Spinal cord (tissue), 10 donors: ENCODE data around the gene CTPS1. TPM values are rescaled to one million over a fixed set of nuclear protein-coding genes. Genes with fewer than 3 reads are reported as not detected.
A peak's percentile ranks its signal among the peaks of the same experiment; 100 is the strongest.

Experiments
- DNase-seq, 6 donors: peaks; one replicate each; pipeline versions ENCODE4 v3.0.0 to v3.0.0-alpha.2; 2013 to 2015; ENCODE audit warnings: low spot score in 6 of 6, low read depth in 4 of 6
- H3K27ac ChIP-seq: one replicate; pipeline ENCODE4 v1.5.1; 2013; ENCODE audit warnings: low read depth, low read length, control low read depth
- H3K27me3 ChIP-seq: one replicate; pipeline ENCODE4 v1.6.1; 2013; ENCODE audit warnings: low read length; ENCODE audit not compliant: control insufficient read depth, insufficient read depth
- H3K36me3 ChIP-seq: one replicate; pipeline ENCODE4 v1.6.1; 2013; ENCODE audit warnings: low read length; ENCODE audit not compliant: control insufficient read depth, insufficient read depth
- H3K4me1 ChIP-seq: one replicate; pipeline ENCODE4 v1.6.1; 2013; ENCODE audit warnings: low read length; ENCODE audit not compliant: control insufficient read depth, insufficient read depth
- H3K4me3 ChIP-seq: one replicate; pipeline ENCODE4 v1.5.1; 2013; ENCODE audit warnings: low read depth, low read length, control low read depth
- H3K9me3 ChIP-seq: one replicate; pipeline ENCODE4 v1.6.1; 2013; ENCODE audit warnings: low read length; ENCODE audit not compliant: control insufficient read depth, insufficient read depth
- WGBS: methylation state at CpG from one replicate; pipeline ENCODE4 v1.1.5; 2013; ENCODE audit warnings: missing lambda C conversion rate; ENCODE audit not compliant: insufficient coverage; 5-methylcytosine and 5-hydroxymethylcytosine counted together
- polyA plus RNA-seq, 2 donors: library from polyadenylated mRNA; unstranded; fragments of 120-200 nt; gene quantifications; one replicate each; pipeline ENCODE4 v1.2.1, GENCODE V29; 2013; ENCODE audit not compliant: insufficient read length in 2 of 2
- total RNA-seq, 2 donors: library from RNA; depleted of rRNA in 1 of 2; stranded (reverse); fragments of 120-200 nt in 1 of 2; fragments of >200 nt in 1 of 2; gene quantifications; one replicate each; pipeline versions ENCODE4 v1.2.3 to v1.2.4, GENCODE V29; 2013 to 2014
- donor health status: healthy.

The CTPS1 gene
- total and polyA plus RNA-seq, 4 donors = 20.5 to 34.8 (median 26.9) TPM

DNA sequence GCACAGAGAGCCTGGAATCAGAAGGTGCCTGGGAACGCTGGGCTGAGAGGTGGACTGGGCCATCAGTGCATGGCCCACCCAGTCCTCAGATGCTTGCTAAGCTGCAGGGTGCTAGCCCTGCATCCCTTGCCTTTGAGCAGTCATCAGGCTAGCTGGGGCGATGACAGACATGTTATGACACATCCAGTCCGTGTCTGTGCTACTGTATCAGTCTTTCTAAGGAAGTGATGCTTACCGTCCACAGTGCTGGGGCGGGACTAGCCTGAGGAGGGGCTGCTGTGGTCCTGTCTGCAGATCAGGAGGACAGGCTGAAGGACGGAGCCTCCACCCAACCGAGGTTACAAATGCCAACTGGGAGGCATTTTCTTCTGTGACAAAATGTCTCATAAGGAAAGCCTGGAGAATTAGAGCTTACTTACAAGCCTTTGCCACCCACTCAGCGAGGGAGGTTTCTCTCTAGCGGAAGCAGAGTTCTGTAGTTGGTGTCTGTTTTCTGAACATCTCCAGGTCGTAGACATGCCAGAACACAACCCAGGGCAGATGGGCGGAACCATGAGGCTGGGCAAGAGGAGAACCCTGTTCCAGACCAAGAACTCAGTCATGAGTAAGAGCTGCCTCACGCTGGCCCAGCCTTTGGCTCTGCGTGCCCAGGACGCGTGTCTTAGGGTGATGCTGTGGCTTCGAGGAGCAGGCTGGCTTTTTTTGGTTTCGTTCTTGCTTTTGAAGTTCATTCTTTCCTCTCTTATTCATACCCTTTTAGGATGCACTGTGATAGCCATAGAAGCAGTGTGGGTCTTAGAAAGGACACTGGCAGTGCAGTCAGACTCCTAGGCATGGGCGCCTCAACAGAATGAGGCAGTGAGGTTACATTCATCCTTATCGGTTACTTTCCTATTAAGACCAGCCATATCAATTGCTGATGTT is 27.7 kb downstream of the CTPS1 start:
- no peaks in the 10 kb centered on the region for H3K27me3 ChIP-seq
- WGBS = 90% methylated on average over 13 of the region's 19 CpGs
- no peak overlapping the region for H3K4me3 ChIP-seq
- peaks cover 6% of the 10 kb centered on the region for H3K4me1 ChIP-seq
- no peaks in the 10 kb centered on the region for H3K9me3 ChIP-seq
- no peak overlapping the region for H3K27ac ChIP-seq
- no peak for DNase-seq
- H3K36me3 ChIP-seq = peaks cover 55% of the 10 kb centered on the region

- Histone ChIP-seq H3K36me3 (peaks cover 52% of the 10 kb centered on the region), H3K27me3 (no peaks in the 10 kb centered on the region), H3K9me3 (no peaks in the 10 kb centered on the region), H3K27ac (no peak overlapping the region), H3K4me3 (no peak overlapping the region), H3K4me1 (no peaks in the 10 kb centered on the region)
- no peak for DNase-seq
- WGBS = 90% methylated on average over 7 of the region's 8 CpGs
Observed at GRCh38 chr1:41009466-41009865, 30.0 kb downstream of the CTPS1 start.

- Histone ChIP-seq H3K27me3 (no peaks in the 10 kb centered on the region), H3K9me3 (no peaks in the 10 kb centered on the region), H3K36me3 (peaks cover 57% of the 10 kb centered on the region), H3K4me1 (peaks cover 4% of the 10 kb centered on the region), H3K4me3 (no peak overlapping the region), H3K27ac (no peak overlapping the region)
- WGBS = 44% methylated on average over 1 of the region's 1 CpG
- no peak for DNase-seq
Observed at GRCh38 chr1:41010345-41010744, 30.8 kb downstream of the CTPS1 start.

DNA sequence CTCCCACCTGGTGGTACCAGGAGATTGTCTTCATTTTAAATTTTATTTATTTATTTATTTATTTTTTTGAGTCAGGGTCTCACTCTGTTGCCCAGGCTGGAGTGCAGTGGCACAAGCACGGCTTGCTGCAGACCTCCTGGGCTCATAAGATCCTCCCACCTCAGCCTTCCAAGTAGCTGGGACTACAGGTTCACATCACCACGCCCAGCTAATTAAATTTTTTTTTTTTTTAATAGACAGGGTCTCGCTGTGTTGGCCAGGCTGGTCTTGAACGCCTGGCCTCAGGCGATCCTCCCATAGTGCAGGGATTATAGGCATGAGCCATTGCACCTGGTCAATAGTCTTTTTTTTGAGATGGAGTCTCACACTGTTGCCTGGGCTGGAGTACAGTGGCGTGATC is 33.5 kb downstream of the CTPS1 start:
- peaks cover 68% of the 10 kb centered on the region for H3K36me3 ChIP-seq
- no peak for DNase-seq
- H3K4me3 ChIP-seq = no peak overlapping the region
- H3K9me3 ChIP-seq = no peaks in the 10 kb centered on the region
- H3K27ac ChIP-seq = no peak overlapping the region
- H3K4me1 ChIP-seq = peaks cover 5% of the 10 kb centered on the region
- H3K27me3 ChIP-seq = no peaks in the 10 kb centered on the region
- WGBS = 96% methylated on average over 4 of the region's 6 CpGs

- H3K27me3 ChIP-seq = no peaks in the 10 kb centered on the region
- peaks cover 5% of the 10 kb centered on the region for H3K4me1 ChIP-seq
- no peak for DNase-seq
- peak overlapping the region; percentile 15 for H3K27ac ChIP-seq
- H3K36me3 ChIP-seq = peaks cover 70% of the 10 kb centered on the region
- WGBS = 93% methylated on average over 7 of the region's 7 CpGs
- no peak overlapping the region for H3K4me3 ChIP-seq
- no peaks in the 10 kb centered on the region for H3K9me3 ChIP-seq
Observed at GRCh38 chr1:41013796-41014195, 34.3 kb downstream of the CTPS1 start.

- Histone ChIP-seq H3K4me3 (no peak overlapping the region), H3K4me1 (peaks cover 5% of the 10 kb centered on the region), H3K36me3 (peaks cover 66% of the 10 kb centered on the region), H3K9me3 (no peaks in the 10 kb centered on the region), H3K27me3 (no peaks in the 10 kb centered on the region), H3K27ac (no peak overlapping the region)
- 86% methylated on average over 8 of the region's 8 CpGs for WGBS
- DNase-seq = no peak
Observed at GRCh38 chr1:41014871-41015270, 35.4 kb downstream of the CTPS1 start.

DNA sequence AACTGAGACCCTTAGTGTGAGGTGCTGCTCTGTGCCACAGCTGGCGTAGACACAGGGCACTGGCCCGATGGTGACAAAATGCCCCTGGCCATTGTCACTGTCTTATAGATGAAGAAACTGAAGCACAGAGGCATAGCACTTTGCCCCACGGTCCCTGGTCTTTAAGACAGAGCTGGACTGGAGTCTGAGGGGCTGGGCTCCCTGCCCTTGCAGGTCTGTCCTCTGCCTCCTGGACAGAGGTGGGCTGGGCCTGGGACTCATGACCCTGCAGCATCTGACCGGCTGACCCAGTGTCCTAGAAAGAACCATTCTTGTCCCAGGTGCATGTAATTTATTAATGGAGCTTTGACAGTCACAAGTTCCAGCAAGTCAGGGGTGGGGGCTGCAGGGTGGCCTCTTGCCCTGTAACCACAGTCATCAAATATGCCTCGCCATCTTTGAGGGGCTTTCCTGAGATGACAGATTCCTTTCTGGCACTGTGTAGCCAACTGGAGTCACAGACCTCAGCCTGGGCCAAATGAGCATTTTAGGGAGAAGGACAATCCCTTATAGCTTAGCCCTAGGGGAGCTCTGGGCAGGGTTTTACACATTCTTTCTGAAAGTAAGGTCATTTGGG is 35.9 kb downstream of the CTPS1 start:
- H3K27ac ChIP-seq = no peak overlapping the region
- WGBS = 80% methylated on average over 5 of the region's 5 CpGs
- peaks cover 5% of the 10 kb centered on the region for H3K4me1 ChIP-seq
- no peaks in the 10 kb centered on the region for H3K27me3 ChIP-seq
- DNase-seq = no peak
- no peaks in the 10 kb centered on the region for H3K9me3 ChIP-seq
- peaks cover 68% of the 10 kb centered on the region for H3K36me3 ChIP-seq
- H3K4me3 ChIP-seq = no peak overlapping the region

- Histone ChIP-seq H3K4me1 (peaks cover 5% of the 10 kb centered on the region), H3K27ac (no peak overlapping the region), H3K27me3 (no peaks in the 10 kb centered on the region), H3K9me3 (no peaks in the 10 kb centered on the region), H3K36me3 (peaks cover 69% of the 10 kb centered on the region), H3K4me3 (no peak overlapping the region)
- DNase-seq = no peak
- 84% methylated on average over 13 of the region's 13 CpGs for WGBS
Observed at GRCh38 chr1:41015897-41016470, 36.5 kb downstream of the CTPS1 start.

- Histone ChIP-seq H3K36me3 (peaks cover 64% of the 10 kb centered on the region), H3K27ac (no peak overlapping the region), H3K4me1 (peaks cover 5% of the 10 kb centered on the region), H3K4me3 (no peak overlapping the region), H3K27me3 (no peaks in the 10 kb centered on the region), H3K9me3 (no peaks in the 10 kb centered on the region)
- DNase-seq = no peak
- WGBS = 95% methylated on average over 42 of the region's 44 CpGs
Observed at GRCh38 chr1:41017141-41018017, 37.9 kb downstream of the CTPS1 start.
